ENCODE measurements around the gene RBPJ. TPM values are rescaled to one million over a fixed set of nuclear protein-coding genes. Genes with fewer than 3 reads are reported as not detected.

RBPJ gene
- total RNA-seq, 1 donor from 2014 or later = 51.4 TPM

GRCh38 chr4:26319467-26319948 is 1.3 kb upstream of the RBPJ start:
- Mint-ChIP-seq H3K36me3 (ENCODE audit: low read depth) (peaks cover 16% of the 10 kb centered on the region), H3K4me1 (peaks cover 35% of the 10 kb centered on the region), H3K4me3 (peak overlapping the region; percentile 99), H3K9me3 (peaks cover 10% of the 10 kb centered on the region), H3K27me3 (no peaks in the 10 kb centered on the region), H3K27ac (peak overlapping the region; percentile 99)
- intact Hi-C loops (cut with micrococcal nuclease) = loop anchor here (1.0 to 2.0 kb wide), 8 partner anchors 21 to 943 kb away; partner anchors contain the start of genes ANAPC4, SMIM20 and STIM2
- TF ChIP-seq CTCF (IDR thresholded peaks at IDR 0.05) = no peak
- peak; percentile 72 for ATAC-seq (ENCODE audit: low read depth)
- ChIA-PET POLR2A (interaction anchor here (0.6 to 2.5 kb wide), 27 partner anchors 8 to 566 kb away, joined by 3 to 23 read pairs (median 5); partner anchors contain the start of genes SMIM20, STIM2 and TBC1D19), CTCF (interaction anchor here (0.6 to 2.6 kb wide), 8 partner anchors 11 to 478 kb away, joined by 3 to 10 read pairs (median 4); no protein-coding TSS in a partner anchor)
- peak; percentile 88 for DNase-seq

- ATAC-seq (ENCODE audit: low read depth) (peak; percentile 33), DNase-seq (peak; percentile 56)
- Mint-ChIP-seq H3K4me1 (peaks cover 37% of the 10 kb centered on the region), H3K36me3 (ENCODE audit: low read depth) (peaks cover 16% of the 10 kb centered on the region), H3K4me3 (peak overlapping the region; percentile 99), H3K27me3 (no peaks in the 10 kb centered on the region), H3K9me3 (peaks cover 7% of the 10 kb centered on the region), H3K27ac (peak overlapping the region; percentile 99)
- POLR2A ChIA-PET = interaction anchor here (0.6 to 2.5 kb wide), 20 partner anchors 9 to 566 kb away, joined by 3 to 23 read pairs (median 6); partner anchors contain the start of genes SMIM20, STIM2 and TBC1D19
- no peak for TF ChIP-seq CTCF (IDR thresholded peaks at IDR 0.05)
- intact Hi-C loops (cut with micrococcal nuclease) = loop anchor here (1.0 to 10.0 kb wide), 15 partner anchors 21 to 1085 kb away; partner anchors contain the start of genes ANAPC4, PI4K2B, SEL1L3 and SMIM20
- CTCF ChIA-PET = interaction anchor here (1.0 to 2.6 kb wide), 6 partner anchors 11 to 478 kb away, joined by 3 to 10 read pairs (median 4); no protein-coding TSS in a partner anchor
These were observed 771 bp upstream of the RBPJ start for GRCh38 chr4:26319949-26320537.

- ATAC-seq (ENCODE audit: low read depth) (no peak), DNase-seq (no peak)
- intact Hi-C loops (cut with micrococcal nuclease) = loop anchor here (2.0 to 10.0 kb wide), 3 partner anchors 263 to 1087 kb away; partner anchors contain the start of genes PI4K2B, SEL1L3 and TBC1D19
- H3K4me3 Mint-ChIP-seq = peak overlapping the region; percentile 96
- H3K36me3 Mint-ChIP-seq (ENCODE audit: low read depth) = peaks cover 16% of the 10 kb centered on the region
- peaks cover 3% of the 10 kb centered on the region for H3K9me3 Mint-ChIP-seq
- peaks cover 39% of the 10 kb centered on the region for H3K4me1 Mint-ChIP-seq
- no peak for TF ChIP-seq CTCF (IDR thresholded peaks at IDR 0.05)
- ChIA-PET CTCF (interaction anchor here (0.6 to 0.7 kb wide), 2 partner anchors 240 to 245 kb away, joined by 3 read pairs; no protein-coding TSS in a partner anchor), POLR2A (interaction anchor here (0.5 to 0.7 kb wide), 3 partner anchors 116 to 465 kb away, joined by 3 to 5 read pairs (median 5); no protein-coding TSS in a partner anchor)
- no peaks in the 10 kb centered on the region for H3K27me3 Mint-ChIP-seq
- H3K27ac Mint-ChIP-seq = peak overlapping the region; percentile 94
These were observed 783 bp downstream of the RBPJ start for GRCh38 chr4:26321373-26322221.

- Mint-ChIP-seq H3K36me3 (ENCODE audit: low read depth) (peaks cover 16% of the 10 kb centered on the region), H3K4me3 (peak overlapping the region; percentile 96), H3K4me1 (peaks cover 39% of the 10 kb centered on the region), H3K9me3 (peaks cover 3% of the 10 kb centered on the region), H3K27ac (no peak overlapping the region), H3K27me3 (no peaks in the 10 kb centered on the region)
- ChIA-PET CTCF (interaction anchor here (0.7 kb wide), 1 partner anchor 240 kb away, joined by 3 read pairs; no protein-coding TSS in a partner anchor), POLR2A (interaction anchor here (0.7 kb wide), 2 partner anchors 117 to 234 kb away, joined by 5 read pairs; no protein-coding TSS in a partner anchor)
- ATAC-seq (ENCODE audit: low read depth) = no peak
- TF ChIP-seq CTCF (IDR thresholded peaks at IDR 0.05) = no peak
- no peak for DNase-seq
- intact Hi-C loops (cut with micrococcal nuclease) = loop anchor here (10.0 kb wide), 1 partner anchor 1088 kb away; the partner anchor contains the start of gene PI4K2B
These were observed 1.5 kb downstream of the RBPJ start for GRCh38 chr4:26322346-26322745.
